HL-60/S4 treated with retinoic acid at 250 ng/mL for 4 days and 3 days (cell line): ENCODE measurements around the gene AFF3.
"Not testable (repeated sequence)": the region's sequence is repeated elsewhere in the genome, so short reads cannot be mapped to it uniquely, and the experiment has no call there.

Source experiments
- in situ Hi-C: fragments of 300-500 bp; cut with MboI; formaldehyde crosslinking; loops from 2 replicates; pipeline ENCODE4 v1.7.0; 2022; ENCODE audit warnings: low sequenced_read_pairs

AFF3 gene

GRCh38 chr2:99688699-99689098 lies 453.7 kb downstream of the AFF3 start:
- in situ Hi-C loops, result no loop called here

GRCh38 chr2:99682275-99683060 lies 459.9 kb downstream of the AFF3 start:
- in situ Hi-C loops, result no loop called here

- in situ Hi-C loops, result no loop called here
These were observed 461.4 kb downstream of the AFF3 start for GRCh38 chr2:99680946-99681345.

- in situ Hi-C loops, result no loop called here
These were observed 462.9 kb downstream of the AFF3 start for GRCh38 chr2:99679518-99679917.

DNA sequence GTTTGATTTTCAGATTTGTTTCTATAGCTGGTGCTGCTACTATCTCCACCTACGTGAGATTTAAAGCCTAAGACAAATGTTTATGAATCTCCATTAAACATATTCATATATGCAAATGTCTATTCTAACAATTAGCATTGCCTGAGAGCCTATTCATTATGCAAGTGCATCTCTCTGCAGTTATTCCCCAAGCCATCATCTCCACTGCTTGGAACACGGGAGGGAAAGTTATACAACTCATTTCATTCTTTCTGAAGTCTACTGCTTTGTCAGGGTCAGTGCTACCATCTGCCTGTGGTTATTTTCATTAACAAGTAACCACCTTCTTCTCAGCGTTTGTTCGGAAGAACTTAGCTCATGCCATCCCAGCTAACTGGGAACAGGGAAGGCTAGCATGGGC lies 463.8 kb downstream of the AFF3 start:
- in situ Hi-C loops, result no loop called here

DNA sequence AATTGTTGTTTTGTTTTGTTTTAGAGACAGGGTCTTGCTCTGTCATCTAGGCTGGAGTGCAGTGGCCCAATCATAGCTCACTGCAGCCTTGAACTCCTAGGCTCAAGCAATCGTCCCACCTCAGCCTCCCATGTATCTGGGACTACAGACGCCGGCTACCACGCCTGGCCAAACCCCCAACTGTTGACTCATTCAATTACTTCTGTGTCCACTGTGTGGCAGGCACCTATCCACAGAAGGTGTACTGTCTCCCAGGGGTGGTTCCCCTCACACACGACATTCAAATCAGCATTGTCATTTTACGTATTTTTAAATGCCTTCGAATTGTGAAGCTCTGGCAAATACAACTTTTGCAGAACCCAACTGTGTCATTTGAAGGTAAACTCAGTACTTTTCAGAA lies 464.6 kb downstream of the AFF3 start:
- in situ Hi-C loops, result no loop called here

DNA sequence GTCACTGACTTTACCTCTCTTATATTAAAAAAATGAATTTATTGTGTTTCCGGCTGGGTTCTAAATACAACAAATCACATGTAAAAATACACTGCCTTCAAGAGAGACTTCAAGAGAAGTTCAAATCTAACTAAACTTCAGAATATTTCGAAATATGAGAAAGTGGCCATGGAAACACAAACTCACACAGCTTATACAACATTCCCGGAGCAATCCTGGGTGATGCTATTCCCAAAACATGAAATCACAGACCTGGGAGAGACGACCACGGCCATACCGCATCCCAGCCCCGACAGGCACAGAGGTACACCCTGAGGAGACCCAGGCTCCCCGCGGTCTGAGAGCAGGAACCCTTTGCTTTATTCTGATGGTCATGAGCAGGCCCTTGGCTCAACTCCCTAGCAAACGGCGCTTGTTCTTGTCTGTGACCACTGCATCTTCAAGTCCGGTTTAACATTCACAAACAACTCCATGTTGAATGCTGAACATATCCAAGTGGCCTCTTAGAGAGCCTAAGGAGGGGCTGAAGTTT lies 467.2 kb downstream of the AFF3 start:
- in situ Hi-C loops, result no loop called here

- in situ Hi-C loops, result no loop called here
These were observed 468.3 kb downstream of the AFF3 start for GRCh38 chr2:99674090-99674489.

DNA sequence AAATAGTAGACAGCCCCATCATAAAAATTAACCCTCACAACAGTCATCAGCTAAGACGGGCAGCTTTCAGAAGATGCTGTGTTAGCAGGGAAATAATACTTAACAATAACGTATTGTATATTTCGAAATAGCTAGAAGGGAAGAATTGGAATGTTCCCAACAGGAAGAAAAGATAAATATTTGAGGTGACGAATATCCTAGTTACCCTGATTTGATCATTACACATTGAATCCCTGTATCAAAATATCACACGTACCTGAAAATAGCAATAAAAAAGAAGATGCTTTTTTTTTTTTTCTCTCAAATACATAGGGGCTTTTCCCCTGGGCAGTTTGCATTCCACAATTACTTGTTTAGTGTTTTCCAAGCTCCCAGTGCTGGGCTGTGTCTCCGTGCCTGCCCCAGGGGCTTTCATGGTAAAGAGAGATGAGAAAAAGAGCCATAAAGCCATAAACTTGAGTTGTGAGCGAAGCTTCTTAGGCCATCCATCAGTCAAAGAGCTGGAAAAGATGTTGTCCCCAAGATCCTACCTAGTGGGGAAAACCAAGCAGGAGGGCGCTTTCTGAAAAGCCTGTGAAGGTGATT lies 469.5 kb downstream of the AFF3 start:
- in situ Hi-C loops, result no loop called here

- in situ Hi-C loops, result no loop called here
These were observed 471.3 kb downstream of the AFF3 start for GRCh38 chr2:99670768-99671734.

DNA sequence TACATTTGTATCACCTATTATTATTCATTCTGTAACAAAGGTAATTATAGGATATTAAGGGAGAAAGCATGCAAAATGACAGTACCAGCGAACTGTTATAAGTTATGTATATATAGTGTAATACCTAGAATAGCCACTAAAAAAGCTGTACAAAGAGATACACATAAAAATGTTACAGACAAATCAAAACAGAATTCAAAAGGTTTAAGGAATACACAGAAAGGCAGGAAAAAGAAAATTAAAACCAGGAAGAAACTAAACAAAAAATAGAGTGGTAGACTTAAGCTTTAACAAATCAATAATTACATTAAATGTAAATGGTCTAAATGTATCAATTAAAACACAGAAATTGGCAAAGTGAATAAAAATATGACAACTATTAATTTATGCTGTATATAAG lies 476.1 kb downstream of the AFF3 start:
- in situ Hi-C loops, result no loop called here

GRCh38 chr2:99663641-99664040 lies 478.7 kb downstream of the AFF3 start:
- in situ Hi-C loops, result no loop called here

GRCh38 chr2:99662761-99663341 lies 479.5 kb downstream of the AFF3 start:
- in situ Hi-C loops, result no loop called here

- in situ Hi-C loops, result not testable (repeated sequence)
These were observed 480.6 kb downstream of the AFF3 start for GRCh38 chr2:99661761-99662160.

- in situ Hi-C loops, result no loop called here
These were observed 481.6 kb downstream of the AFF3 start for GRCh38 chr2:99660616-99661406.

DNA sequence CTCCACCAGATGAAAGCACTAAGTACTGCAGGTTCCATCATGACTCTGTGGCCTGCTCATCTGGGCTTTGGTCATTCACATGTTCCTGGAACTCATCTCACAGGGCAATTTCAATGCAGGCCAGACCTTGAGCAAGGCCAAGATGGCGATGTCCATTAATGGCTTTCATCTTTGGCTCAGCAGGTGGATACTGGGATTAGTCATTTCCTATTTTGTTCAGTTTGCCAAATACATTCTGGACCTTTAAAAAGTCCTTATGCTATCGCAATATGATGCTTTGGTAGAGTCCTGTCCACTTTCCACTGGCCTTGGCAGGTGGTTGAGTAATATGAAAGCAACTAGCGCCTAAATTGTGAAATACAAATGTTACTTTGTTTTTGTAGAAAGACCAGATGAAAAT lies 482.5 kb downstream of the AFF3 start:
- in situ Hi-C loops, result no loop called here

DNA sequence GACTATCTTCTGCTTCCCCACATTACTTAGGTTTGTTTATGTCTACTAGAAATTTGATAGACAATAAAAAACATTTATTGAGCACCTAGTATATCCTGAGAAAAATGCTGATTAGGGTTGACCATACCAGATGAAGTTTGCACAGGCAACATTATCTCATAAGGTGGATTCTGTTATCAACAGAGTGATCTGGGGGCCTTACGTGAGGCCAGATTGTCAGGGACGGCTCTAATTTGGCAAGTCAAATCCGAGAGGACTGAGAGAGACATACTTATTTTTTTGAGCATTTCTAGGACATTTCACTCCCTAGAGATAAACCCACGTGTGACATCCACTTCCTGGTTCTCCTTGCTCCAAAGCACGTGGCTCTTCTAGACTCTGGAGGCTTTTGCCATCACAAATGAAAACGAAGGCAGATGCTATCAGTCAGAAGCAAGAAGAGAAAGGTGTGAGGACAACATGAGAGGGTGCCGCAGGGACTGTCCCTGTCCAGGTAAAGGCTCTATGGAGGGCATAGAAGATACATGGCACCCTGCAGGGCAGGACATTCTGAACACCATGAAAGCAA lies 484.6 kb downstream of the AFF3 start:
- in situ Hi-C loops, result no loop called here

GRCh38 chr2:99656994-99657393 lies 485.4 kb downstream of the AFF3 start:
- in situ Hi-C loops, result no loop called here

- in situ Hi-C loops, result no loop called here
These were observed 489.0 kb downstream of the AFF3 start for GRCh38 chr2:99653433-99653832.

- in situ Hi-C loops, result no loop called here
These were observed 489.5 kb downstream of the AFF3 start for GRCh38 chr2:99652862-99653261.
